ENCODE measurements around the gene FAM81A.
"Not testable (repeated sequence)": the region's sequence is repeated elsewhere in the genome, so short reads cannot be mapped to it uniquely, and the experiment has no call there.

The FAM81A gene

DNA sequence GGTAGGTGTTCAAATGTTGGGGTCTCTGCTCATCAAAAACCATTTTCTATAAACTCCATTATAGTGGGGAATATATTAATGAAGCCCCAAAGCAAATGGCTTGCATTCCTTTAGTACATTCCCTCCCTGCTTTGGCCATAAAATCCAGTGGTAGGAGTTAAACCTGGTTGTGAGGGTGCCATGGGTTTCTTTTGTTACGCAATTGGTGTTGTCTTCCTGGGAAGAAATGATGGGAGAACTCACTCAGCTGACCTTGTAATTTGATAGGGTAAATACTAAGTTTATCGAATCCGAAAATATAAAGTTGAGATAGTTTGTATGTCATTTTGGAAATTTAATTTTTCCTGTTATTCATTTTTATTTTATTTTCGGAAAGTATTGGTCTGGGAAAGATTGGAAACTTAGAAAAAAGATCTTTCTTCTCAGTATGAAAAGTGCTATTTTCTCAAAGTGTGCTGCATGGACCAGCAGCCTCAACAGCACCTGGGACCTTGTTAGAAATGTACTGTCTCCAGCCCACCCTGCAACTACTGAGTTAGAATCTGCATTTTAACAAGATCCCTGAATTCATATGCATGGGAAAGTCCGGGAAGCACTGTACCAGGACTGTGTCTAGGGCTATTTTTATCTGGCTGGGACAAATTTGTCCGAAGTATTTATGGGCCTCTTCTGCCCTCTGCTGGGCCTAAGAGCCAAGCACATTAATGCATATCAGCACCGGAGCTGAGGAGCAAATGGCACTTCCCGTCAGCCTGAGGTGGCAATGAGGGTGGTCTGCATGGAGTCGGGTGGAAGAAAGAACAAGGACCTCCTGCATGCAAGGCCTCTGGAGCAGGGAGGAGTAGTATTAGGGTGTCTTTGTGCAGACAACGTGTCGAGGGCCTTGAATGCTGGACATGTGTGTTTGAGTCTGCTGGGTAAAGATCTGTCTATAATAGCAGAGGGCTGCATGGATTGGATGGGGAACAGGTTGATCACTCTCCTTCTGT, 54.7 kb downstream of the FAM81A start:
- peak; percentile 57 for DNase-seq

- DNase-seq = no peak
Measured at GRCh38 chr15:59501597-59501996, 63.6 kb downstream of the FAM81A start.

DNA sequence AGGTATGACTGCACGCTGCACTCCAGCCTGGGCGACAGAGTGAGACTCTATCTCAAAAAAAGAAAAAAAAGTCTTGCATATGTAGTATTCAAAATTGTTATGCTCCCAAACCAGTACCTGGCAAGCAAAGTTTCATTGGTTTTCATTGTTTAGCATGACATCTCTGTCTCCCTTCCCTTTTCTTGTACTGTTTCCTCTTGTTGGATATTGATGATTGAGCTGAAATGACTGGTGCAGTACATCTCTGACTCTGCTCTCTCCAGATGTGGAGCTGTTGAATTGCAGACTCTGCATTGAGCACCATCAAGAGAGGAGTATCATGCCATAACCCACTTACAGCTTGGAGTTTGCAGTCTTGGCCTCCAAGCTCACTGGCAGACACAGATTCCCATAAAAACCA, 77.2 kb downstream of the FAM81A start:
- no peak for DNase-seq

- DNase-seq = no peak
Measured at GRCh38 chr15:59516655-59517461, 78.9 kb downstream of the FAM81A start.

- DNase-seq = no peak
Measured at GRCh38 chr15:59519329-59519728, 81.3 kb downstream of the FAM81A start.

DNA sequence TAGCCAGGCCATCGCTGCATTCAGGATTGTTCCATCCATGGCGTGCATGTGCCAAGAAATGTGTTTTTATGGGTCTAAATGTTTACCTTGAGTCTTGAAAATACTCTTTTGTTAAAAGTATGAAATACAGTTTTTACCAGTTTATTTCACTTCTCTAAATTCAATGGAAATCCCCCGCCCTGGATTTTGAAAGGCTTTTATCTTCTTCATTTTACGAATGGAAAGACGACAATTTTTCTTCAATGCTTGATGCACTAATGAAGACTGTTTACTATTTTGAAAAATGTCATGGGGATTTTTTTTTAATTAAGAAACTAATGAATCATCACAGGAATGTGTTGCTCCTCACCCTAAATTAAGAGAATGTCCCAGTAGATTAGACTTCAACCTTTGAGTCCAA, 83.5 kb downstream of the FAM81A start:
- no peak for DNase-seq

GRCh38 chr15:59522988-59523461, 85.0 kb downstream of the FAM81A start:
- peak; percentile 15 for DNase-seq

- no peak for DNase-seq
Measured at GRCh38 chr15:59523702-59524101, 85.7 kb downstream of the FAM81A start.

GRCh38 chr15:59524331-59524731, 86.3 kb downstream of the FAM81A start:
- no peak for DNase-seq

DNA sequence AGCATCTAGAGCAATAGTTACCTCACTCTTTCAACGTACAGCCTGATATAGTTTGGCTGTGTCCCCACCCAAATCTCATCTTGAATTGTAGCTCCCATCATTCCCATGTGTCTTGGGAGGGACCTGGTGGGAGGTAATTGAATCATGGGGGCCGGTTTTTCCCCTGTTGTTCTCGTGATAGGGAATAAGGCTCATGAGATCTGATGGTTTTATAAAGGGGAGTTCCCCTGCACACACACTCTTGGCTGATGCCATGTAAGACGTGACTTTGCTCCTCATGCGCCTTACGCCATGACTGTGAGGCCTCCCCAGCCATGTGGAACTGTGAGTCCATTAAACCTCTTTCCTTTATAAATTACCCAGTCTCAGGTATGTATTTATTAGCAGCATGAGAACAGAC, 88.5 kb downstream of the FAM81A start:
- not testable (repeated sequence) for DNase-seq

- DNase-seq = no peak
Measured at GRCh38 chr15:59528429-59528828, 90.4 kb downstream of the FAM81A start.

DNA sequence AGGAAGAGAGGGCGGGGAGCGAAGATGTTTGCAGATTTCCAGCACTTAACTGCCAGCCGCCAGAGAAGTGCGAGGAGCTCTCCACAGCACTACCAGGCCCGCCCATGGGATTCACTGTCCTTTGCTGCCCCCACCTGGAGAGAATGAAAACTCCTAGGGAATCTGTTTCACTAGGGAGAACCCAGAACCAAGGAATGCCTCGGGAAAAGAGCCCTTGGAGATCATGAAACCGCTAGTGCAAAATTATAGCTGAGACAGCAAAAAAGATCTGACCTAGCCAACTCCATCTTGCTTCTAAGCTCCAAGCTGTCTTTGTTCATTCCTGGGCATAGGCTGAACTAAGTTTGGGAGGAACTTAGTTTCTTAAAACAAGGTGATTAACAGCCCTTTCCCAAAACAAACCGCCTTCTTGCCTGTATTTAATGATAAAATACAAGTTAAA, 91.0 kb downstream of the FAM81A start:
- DNase-seq = peak; percentile 77

DNA sequence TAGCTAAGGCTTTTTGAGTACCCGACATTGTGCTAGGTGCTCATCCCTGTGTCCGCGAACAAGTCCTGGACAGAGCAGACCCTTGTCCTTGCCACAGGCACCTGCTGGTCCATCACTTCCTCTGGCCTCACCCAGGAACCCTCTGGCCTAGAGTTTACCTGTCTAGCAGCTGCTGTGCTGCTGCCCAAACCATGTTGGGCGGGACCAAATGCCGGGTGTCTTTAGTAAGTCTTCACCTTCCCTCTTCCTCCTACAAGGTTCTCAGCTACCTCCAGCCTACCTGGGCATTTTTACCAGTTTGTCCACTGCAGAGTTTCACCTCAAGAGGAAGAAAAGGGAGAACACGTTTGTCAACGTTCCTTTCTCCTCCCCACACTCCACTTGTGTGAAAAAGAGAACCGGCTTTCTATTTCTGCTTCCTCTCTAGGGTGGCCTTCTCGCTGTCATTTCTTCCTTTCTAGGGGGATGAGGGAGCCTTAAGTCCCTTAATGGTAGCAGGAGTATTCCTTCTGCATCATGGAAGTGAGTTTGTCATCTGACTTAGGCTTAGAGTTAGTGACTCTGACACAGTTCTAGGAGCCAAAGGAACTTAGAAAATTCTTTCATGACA, 93.2 kb downstream of the FAM81A start:
- DNase-seq = no peak

GRCh38 chr15:59532770-59533379, 94.9 kb downstream of the FAM81A start:
- peak; percentile 19 for DNase-seq

DNA sequence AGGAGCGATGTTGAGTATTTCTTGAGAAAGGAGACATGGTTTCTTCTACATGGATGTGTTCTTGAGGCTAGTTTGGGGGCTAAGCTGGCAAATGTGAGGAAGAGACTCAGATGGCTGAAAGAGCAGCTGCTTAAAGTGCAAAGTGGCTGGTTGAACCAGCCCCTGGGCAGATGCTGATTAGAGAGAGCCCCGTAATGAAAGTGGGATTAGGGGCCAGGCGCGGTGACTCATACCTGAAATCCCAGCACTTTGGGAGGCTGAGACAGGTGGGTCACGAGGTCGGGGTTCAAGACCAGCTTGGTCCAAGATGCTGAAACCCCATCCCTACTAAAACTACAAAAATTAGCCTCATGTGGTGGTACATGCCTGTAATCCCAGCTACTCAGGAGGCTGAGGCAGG, 98.6 kb downstream of the FAM81A start:
- DNase-seq = no peak

DNA sequence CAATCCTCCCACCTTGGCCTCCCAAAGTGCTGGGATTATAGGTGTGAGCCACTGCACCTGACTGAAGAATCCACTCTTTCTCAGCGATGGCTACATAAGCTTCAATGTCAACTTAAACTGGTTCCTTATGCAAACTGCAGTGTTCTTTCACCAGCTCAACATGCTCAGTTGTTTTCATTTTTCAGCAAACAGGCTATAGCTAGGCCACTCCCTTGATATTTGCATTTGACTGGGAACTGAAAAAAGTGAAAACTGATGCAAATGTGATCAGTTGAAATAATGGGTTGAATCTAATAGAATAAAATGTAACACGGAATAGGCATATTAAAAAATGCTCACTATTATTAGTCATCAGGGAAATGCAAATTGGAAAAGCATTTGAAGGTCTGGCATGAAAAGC, 99.4 kb downstream of the FAM81A start:
- DNase-seq = no peak

DNA sequence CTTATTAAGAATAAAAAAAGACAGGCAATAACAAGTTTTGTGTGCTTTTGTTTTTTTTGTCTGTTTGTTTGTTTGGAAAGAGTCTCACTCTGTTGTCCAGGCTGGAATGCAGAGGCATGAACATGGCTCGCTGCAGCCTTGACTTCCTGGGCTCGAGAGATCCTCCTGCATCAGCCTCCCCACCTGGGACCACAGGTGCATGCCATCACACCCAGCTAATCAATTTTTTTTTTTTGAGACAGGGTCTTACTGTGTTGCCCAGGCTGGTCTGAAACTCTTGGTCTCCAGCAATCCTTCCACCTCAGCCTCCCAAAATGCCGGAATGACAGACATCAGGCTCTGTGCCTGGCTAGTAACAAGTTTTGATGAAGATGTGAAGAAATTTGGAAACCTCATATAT, 100.5 kb downstream of the FAM81A start:
- no peak for DNase-seq

GRCh38 chr15:59539799-59540198, 101.8 kb downstream of the FAM81A start:
- DNase-seq = no peak

DNA sequence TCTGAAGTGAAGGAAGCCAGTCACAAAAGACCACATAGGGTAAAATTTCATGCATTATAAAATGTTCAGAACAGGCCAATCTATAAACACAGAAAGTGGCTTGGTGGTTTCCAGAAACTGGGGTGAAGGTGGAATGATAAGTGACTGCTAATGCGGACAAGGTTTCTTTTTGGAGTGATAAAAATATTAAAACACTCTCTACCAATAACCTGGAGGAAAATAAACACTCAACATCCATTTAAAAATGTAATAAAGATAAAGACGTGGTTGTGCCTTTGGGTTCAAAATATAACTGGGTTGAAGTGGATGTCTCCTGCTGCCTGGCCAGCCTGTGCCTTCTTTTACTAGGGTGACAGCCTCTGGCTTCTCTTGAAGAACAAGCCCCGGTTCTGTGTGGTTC, 102.7 kb downstream of the FAM81A start:
- no peak for DNase-seq

- no peak for DNase-seq
Measured at GRCh38 chr15:59541750-59542149, 103.8 kb downstream of the FAM81A start.

GRCh38 chr15:59543721-59544547, 105.9 kb downstream of the FAM81A start:
- no peak for DNase-seq

- no peak for DNase-seq
Measured at GRCh38 chr15:59545573-59545972, 107.6 kb downstream of the FAM81A start.
